ENCODE data around the gene TNFAIP6.

The TNFAIP6 gene

GRCh38 chr2:151380580-151381235, 23.3 kb downstream of the TNFAIP6 start:
- no peak for TF ChIP-seq CTCF (IDR thresholded peaks at IDR 0.05; ENCODE audit: low read length, missing control alignments)
- no peak overlapping the region for H3K4me3 ChIP-seq (replicated peaks; ENCODE audit: low read depth, low read length)
- no peak for DNase-seq (ENCODE audit: low read depth)

GRCh38 chr2:151381266-151381665, 23.9 kb downstream of the TNFAIP6 start:
- peak; percentile 79 for DNase-seq (ENCODE audit: low read depth)
- no peak overlapping the region for H3K4me3 ChIP-seq (replicated peaks; ENCODE audit: low read depth, low read length)
- TF ChIP-seq CTCF (IDR thresholded peaks at IDR 0.05; ENCODE audit: low read length, missing control alignments), result no peak

- no peak for DNase-seq (ENCODE audit: low read depth)
- no peak overlapping the region for H3K4me3 ChIP-seq (replicated peaks; ENCODE audit: low read depth, low read length)
- TF ChIP-seq CTCF (IDR thresholded peaks at IDR 0.05; ENCODE audit: low read length, missing control alignments), result no peak
Observed at GRCh38 chr2:151388011-151388410, 30.6 kb downstream of the TNFAIP6 start.

GRCh38 chr2:151391436-151391835, 34.0 kb downstream of the TNFAIP6 start:
- no peak for DNase-seq (ENCODE audit: low read depth)
- TF ChIP-seq CTCF (IDR thresholded peaks at IDR 0.05; ENCODE audit: low read length, missing control alignments), result no peak
- no peak overlapping the region for H3K4me3 ChIP-seq (replicated peaks; ENCODE audit: low read depth, low read length)

GRCh38 chr2:151394509-151394908, 37.1 kb downstream of the TNFAIP6 start:
- no peak for DNase-seq (ENCODE audit: low read depth)
- no peak for TF ChIP-seq CTCF (IDR thresholded peaks at IDR 0.05; ENCODE audit: low read length, missing control alignments)

GRCh38 chr2:151395509-151396374, 38.4 kb downstream of the TNFAIP6 start:
- no peak for DNase-seq (ENCODE audit: low read depth)
- no peak overlapping the region for H3K4me3 ChIP-seq (replicated peaks; ENCODE audit: low read depth, low read length)
- no peak for TF ChIP-seq CTCF (IDR thresholded peaks at IDR 0.05; ENCODE audit: low read length, missing control alignments)

More at GRCh38 chr2:151394509-151394908, 37.1 kb downstream of the TNFAIP6 start:
- H3K4me3 ChIP-seq (replicated peaks; ENCODE audit: low read depth, low read length), result no peak overlapping the region
